ENCODE measurements around the gene DUSP5.

DUSP5 gene

GRCh38 chr10:110474826-110475225 is 22.9 kb upstream of the DUSP5 start:
- no peak for DNase-seq
- no peaks in the 10 kb centered on the region for H3K9me3 ChIP-seq (ENCODE audit: severe bottlenecking)
- H3K4me3 ChIP-seq (ENCODE audit: low read depth, low read length), result no peak overlapping the region
- H3K27me3 ChIP-seq (ENCODE audit: insufficient read depth, low read depth, severe bottlenecking), result no peaks in the 10 kb centered on the region
- no peak overlapping the region; the same call in 1 of the 2 replicates for H3K27ac ChIP-seq
- TF ChIP-seq CTCF (IDR thresholded peaks at IDR 0.05; ENCODE audit: low read depth, low read length), result no peak
- H3K36me3 ChIP-seq, result no peaks in the 10 kb centered on the region

DNA sequence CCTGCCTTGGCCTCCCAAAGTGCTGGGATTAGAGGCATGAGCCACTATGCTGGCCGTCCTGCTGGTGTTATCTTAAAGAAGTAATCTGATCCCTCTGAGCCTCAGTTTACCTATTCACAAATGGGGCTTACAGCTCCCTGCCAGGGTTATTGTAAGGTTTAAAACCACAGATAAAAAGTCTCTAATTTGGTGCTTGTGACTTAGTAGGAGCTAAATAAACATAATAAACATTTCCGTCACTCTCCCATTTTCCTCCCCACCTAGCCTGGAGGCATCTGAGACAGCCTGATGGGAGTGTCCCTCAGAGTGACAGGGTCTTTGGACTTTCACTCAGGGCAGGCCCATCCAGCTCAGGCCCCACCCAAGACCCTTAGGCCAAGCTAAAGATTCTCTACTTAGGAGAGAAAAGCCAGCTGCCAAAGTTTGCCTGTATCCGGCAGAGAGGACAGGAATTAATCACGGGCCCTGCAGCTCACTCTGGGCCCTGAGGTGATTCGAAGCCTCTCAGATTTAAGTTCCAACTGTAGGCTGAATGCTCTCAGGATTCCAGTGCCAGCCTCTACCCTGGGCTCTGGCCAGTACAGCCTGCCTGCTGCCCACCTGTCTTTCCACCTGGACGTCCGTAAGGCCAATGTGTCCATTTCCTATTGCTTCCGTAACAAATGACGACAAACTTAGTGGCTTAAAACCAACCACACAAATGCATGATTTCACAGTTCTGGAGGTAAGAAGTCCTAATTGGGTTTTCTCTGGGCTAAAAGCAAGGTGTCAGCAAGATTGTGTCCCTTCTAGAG is 21.8 kb upstream of the DUSP5 start:
- no peak for TF ChIP-seq CTCF (IDR thresholded peaks at IDR 0.05; ENCODE audit: low read depth, low read length)
- no peak overlapping the region for H3K4me3 ChIP-seq (ENCODE audit: low read depth, low read length)
- no peak overlapping the region for H3K27ac ChIP-seq
- no peaks in the 10 kb centered on the region for H3K27me3 ChIP-seq (ENCODE audit: insufficient read depth, low read depth, severe bottlenecking)
- no peak for DNase-seq
- H3K9me3 ChIP-seq (ENCODE audit: severe bottlenecking), result no peaks in the 10 kb centered on the region
- H3K36me3 ChIP-seq, result no peaks in the 10 kb centered on the region

DNA sequence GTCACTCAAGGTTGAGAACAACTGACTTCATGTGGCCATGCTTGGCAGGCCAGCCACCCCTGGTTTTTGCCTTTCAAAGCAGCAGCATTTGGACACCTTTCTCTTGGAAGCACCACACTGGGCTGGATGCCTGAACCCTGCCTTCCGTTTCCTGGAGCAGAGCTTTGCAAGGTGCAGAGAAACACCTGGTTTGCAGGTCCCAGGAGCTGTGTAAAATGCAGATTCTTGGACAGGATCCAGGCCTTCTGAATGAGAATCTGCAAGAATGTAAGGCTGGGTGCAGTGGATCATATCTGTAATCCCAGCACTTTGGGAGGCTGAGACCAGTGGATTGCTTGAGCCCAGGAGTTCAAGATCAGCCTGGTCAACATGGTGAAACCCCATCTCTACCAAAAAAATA is 18.0 kb upstream of the DUSP5 start:
- Histone ChIP-seq H3K4me3 (ENCODE audit: low read depth, low read length) (no peak overlapping the region), H3K27me3 (ENCODE audit: insufficient read depth, low read depth, severe bottlenecking) (no peaks in the 10 kb centered on the region), H3K9me3 (ENCODE audit: severe bottlenecking) (no peaks in the 10 kb centered on the region), H3K36me3 (no peaks in the 10 kb centered on the region), H3K27ac (no peak overlapping the region)
- DNase-seq, result no peak
- no peak for TF ChIP-seq CTCF (IDR thresholded peaks at IDR 0.05; ENCODE audit: low read depth, low read length)

DNA sequence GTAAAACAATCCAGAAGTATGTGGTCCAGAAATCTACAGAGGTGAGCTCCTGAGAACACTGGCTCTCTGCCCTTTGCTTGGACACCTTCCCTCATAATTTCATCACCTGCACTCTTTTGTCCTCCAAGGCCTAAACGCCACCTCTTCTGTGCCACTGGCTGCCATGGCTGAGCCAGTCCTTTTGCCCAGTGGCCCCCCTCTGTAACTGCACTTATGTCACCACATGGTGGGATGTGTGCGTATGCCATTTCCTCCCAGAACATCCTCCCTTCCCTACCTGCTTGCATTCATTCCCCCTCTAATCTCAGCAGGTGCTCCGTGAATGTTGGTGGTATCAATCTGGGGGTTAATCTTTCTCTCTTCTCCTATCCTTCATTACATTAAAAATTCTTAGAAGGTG is 17.3 kb upstream of the DUSP5 start:
- H3K27ac ChIP-seq, result no peak overlapping the region
- H3K36me3 ChIP-seq, result no peaks in the 10 kb centered on the region
- H3K9me3 ChIP-seq (ENCODE audit: severe bottlenecking), result no peaks in the 10 kb centered on the region
- no peak overlapping the region for H3K4me3 ChIP-seq (ENCODE audit: low read depth, low read length)
- no peaks in the 10 kb centered on the region for H3K27me3 ChIP-seq (ENCODE audit: insufficient read depth, low read depth, severe bottlenecking)
- no peak for DNase-seq
- TF ChIP-seq CTCF (IDR thresholded peaks at IDR 0.05; ENCODE audit: low read depth, low read length), result no peak

GRCh38 chr10:110481919-110482318 is 15.8 kb upstream of the DUSP5 start:
- no peak for DNase-seq

More at GRCh38 chr10:110481919-110482318, 15.8 kb upstream of the DUSP5 start:
- Histone ChIP-seq H3K27me3 (ENCODE audit: insufficient read depth, low read depth, severe bottlenecking) (no peaks in the 10 kb centered on the region), H3K4me3 (ENCODE audit: low read depth, low read length) (no peak overlapping the region), H3K9me3 (ENCODE audit: severe bottlenecking) (no peaks in the 10 kb centered on the region), H3K36me3 (no peaks in the 10 kb centered on the region), H3K27ac (no peak overlapping the region)
- no peak for TF ChIP-seq CTCF (IDR thresholded peaks at IDR 0.05; ENCODE audit: low read depth, low read length)
